ENCODE measurements around the gene AKAP6.

AKAP6 gene

DNA sequence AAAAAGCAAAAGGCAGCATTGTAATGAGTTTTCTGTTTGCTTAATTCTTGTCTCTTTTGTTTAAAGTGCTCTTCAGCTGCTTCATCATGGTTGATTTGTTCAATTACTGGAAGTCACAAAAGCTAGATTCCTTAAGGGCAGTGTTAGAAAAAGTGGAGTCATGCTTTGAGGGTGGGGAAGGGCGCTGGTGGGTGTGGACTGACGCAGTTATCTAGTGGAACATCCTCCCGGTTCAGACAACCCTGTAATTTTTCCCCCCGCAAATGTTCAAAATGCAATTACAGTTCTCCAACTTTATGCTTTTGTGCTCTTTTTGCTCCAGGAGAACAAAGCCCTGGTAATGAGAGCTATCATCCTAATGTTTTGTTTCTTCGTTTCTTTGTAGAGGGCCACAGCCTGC, 2.1 kb downstream of the AKAP6 start:
- no peak for FAIRE-seq

DNA sequence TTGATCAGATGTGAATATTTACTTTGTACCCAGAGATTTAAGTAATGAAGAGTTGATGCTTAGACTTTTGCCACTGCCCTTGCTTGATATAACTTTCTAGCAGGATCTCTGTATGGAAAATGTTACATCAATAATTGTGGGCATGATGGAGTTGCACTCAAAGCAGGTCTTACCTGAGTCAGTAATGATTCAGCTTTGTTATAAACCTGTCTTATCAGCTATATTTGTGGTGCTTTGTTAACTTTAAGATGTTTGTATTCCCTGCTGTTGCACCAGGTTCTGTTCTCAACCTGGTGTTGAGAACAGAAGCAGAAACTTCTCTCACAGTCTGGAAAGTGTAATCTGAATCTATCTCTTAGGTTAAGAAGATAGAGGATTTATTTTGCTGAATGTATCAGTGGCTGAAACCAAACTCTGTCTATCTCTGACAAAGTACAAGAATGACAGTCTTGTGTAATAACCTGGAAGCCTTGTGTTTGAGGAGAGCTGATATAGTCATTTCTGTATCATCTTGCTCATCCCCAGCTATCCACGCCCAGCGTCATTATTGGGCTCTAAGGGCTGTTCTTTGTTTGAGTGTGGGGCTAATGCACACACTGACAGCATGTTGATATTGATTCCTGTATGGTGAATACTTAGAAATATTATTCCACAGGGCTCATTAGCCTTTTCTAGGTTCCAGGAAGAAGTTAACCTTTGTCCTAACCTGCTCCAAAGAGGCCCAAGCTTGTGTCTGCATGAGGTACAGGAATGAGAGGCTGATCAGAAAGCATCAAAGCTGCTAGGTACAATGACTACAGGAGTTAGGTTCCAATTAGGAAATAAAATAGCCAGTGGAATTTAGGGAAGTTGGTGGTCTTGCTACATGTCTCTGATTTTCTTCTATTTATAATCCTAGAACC, 3.6 kb downstream of the AKAP6 start:
- FAIRE-seq, result no peak

DNA sequence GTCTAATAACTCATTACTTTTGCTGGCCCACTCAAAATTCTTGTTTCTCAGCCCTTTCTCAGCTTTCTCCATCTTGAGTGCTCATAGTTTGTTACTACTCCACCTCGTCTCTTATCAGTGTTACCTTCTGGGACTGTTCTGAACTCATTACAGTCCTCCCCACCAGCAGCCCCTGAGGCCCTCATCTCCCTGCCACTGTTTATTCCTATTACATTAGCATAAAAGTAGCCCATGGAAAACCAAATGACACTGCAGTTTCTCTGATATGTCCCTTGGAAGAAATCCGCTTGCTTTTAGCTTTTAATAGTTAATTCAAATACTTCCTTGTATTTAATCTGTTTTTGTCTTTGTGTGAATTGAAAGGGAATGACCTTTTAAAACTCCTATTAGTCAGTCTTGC, 7.6 kb downstream of the AKAP6 start:
- FAIRE-seq, result no peak

DNA sequence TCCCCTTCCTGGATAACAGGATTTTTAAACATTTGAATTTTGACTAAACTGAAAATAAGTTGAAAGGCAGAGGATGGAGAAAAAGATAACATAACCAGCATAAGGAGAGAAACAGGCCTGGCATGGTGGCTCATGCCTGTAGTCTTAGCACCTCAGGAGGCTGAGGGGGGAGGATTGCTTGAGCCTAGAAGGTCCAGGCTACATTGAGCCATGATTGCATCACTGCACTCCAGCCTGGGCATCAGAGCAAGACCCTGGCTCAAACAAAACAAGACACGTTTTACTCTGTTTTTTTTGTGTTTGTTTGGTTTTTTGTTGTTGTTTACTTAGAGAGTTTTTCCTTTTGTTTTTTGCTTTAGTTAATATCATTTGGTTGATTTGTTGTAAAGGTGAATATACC, 8.7 kb downstream of the AKAP6 start:
- no peak for FAIRE-seq

DNA sequence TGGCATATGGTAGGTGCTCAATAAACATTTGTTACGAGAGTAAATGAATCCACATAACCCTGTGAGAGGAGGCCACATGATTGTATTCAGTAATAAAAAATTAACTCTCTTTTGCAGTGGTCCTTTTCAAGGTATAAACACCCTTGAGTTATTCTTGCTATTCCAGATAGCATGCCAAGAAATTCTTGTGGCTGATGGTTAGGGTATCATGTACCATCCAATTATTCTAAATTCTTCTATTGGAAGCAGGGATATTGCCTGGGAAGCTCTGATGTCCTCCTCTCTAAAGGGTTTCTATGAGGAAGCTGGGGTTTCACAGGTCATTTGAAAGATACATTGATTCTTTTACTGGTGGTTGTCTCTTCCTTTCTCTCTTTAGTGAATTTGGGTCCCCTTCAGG, 10.1 kb downstream of the AKAP6 start:
- no peak for FAIRE-seq

DNA sequence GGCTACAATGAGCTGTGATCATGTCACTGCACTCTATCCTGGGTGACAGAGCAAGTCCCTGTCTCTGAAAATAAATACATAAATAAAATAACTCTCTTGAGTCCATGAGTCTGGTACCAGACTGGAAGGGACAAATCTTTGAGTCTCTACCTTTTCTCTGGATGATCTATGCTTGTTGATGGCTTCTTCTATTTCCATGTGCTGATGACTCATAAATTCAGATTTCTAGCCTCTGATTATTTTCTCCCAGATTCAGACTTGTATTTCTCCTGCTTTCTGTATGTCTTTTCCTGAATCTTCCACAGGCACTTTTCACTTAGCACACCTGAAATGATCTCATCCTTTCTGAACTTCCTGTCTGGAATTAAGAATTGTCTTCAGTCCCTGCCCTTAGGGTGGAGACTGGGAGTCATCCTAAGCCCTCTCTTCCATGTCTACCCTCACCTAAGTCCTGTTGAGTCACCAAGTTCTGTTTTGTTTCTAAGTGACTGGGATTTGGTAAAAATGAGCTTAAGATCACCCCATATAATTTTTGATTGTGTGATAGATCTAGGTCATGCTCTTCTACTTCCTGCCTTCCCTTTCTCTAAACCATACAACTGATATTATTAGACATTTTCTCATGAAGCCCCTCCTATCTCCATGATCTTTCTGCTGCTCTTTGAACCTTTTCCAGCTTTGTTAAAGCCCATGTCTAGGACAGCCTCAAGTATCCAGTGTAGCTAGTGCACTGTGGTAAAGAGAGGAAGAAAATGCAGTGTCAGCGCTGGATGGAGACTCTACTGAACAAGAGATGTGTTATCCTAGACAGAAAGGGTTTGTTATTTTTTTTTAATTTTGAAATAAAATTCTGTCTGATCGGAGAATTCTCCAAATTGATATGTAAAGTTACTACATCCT, 13.1 kb downstream of the AKAP6 start:
- no peak for FAIRE-seq

DNA sequence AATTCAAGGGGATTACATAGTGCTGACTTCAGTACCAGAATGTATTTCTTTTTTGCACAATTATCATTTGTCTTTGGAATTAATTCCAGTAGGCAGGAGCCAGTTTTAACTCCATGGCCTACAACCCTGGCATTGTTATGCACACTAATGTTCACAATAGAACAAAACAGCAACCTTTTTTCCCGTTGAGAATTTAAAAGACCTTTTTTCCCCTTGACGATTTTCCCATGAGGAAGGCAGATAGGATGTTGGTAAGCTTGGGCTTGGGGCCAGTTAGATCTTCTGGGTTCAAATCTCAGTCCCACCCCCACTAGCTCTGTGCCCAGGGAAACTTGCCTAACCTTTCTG, 13.7 kb downstream of the AKAP6 start:
- FAIRE-seq, result no peak

DNA sequence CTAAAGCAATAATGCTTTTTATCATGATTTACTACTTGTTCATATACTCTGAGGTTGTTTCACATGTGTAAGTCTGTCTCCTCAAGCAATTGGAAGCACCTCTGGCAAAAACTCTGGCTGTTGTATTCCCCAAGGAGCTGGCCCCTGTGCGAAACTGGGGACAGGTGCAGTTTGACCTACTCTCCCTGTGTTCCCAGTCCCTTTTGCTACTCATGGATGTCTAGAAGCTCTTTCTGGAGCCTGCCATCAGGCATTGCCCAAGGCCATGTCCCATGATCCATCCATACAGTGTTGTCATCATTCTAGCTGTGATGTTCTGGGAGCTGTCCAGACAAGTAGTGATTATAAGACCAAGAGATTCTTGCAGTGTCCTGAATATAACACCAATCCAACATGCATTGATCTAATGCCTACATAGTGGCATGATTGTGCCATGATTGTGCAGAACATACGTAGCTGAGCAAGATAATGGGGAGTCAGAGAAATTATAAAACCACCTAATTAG, 14.9 kb downstream of the AKAP6 start:
- no peak for FAIRE-seq

DNA sequence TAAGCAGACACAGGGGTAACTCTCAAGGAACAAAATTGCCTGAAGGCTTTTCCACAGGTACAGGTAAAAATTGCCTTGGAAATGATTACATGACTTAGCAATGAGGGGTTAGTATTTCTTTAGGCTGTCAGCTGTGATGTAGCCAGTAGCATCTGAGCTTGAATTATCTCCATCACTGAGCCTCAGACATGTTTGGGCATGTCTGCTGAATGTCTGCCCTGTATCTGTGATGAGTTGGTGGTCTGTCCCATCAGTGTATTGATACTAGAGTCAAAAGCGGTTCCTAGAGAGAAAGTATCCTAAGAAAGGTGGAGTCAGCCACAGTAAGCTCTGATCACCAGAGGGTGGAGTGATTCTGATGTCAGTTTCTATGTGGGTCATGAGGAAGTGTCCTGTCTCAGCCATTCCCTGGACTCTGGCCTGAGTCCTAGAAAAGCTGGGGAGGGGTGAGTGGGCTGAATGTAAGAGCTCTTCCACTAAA, 16.3 kb downstream of the AKAP6 start:
- no peak for FAIRE-seq

DNA sequence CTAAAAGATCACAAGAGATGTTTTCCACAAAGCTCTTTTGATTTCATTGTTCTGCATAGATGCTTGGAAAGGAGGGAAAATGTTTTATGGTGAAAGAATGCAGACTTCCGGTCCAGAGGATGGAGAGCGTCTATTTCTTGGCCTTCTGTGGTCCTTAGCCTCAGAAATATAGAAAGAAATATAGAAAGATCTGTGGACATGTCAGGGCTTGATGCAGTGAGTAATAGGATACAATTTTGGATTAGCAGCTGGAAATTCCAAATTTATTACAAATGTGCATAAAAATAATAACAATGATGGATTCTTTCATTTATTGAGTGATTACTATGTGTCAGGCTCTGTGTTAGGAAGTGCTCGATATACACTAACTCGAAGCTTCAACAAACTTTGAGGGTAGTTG, 20.2 kb downstream of the AKAP6 start:
- no peak for FAIRE-seq

DNA sequence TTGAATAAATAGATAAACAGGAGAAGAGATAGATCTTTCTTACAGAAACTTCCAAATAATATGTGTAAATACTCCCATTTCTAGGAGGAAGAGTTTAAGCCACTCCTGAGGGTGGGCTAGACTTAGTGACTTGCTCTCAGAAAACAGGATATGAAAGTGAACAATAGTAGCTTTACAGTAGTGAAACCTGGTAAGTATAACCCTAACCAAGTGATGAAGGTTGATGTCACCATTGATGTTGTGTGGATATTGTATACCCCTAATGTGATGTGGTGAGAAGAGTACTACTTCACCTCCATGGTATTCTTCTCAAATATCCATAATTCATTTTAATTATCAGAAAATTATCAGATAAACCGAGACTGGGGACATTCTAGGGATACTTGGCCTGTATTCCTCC, 20.9 kb downstream of the AKAP6 start:
- FAIRE-seq, result no peak

DNA sequence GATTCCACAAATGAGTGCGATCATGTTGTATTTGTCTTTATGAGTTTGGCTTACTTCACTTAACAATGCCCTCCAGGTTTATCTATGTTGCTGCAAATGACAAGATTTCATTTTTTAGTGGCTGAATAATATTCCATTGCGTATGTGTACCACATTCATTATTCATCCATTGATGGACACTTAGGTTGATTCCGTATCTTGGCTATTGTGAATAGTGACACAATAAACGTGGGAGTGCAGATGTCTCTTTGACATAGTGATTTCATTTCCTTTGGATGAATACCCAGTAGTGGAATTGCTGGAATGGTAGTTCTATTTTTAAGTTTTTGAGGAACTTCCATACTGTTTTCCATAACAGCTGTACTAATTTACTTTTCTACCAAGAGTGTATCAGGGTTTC, 23.5 kb downstream of the AKAP6 start:
- FAIRE-seq, result no peak

DNA sequence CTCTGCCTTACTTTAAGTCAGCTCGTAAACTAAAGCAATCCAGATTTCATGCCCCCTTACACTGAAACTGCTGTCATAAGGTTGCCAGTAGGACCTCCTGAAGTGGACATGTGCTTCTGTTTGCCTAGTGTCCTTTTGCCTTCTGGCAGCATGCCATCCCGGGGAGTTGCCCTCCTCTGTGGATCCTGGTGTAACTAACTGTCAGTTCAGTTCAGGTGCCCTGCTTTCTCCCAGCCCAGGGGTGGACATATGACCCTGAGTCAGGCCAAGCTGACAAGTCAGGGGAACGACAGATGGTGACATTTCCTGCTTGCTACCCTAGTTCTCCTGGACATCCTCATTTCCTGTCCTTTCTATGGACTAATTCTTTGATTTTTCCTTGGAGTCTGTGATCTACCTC, 25.6 kb downstream of the AKAP6 start:
- no peak for FAIRE-seq

DNA sequence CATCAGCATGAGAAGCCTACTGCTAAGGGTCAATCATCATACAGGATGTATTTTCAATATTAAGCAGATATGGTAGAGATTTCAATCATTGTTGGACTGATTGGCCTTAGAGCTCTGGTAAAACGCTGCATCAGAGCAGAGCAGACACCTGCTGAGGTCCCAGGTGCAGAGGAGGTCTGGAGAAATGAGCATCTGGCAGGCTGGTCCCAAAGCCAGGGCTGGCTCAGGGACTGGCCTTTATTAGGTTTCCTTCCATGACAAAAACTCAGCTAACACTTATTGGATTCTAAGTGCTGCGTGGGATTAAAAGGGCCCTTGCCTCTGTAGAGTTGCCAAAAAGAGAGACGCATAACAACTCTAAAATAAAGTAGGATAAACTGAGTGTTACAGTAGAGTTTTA, 29.7 kb downstream of the AKAP6 start:
- no peak for FAIRE-seq

DNA sequence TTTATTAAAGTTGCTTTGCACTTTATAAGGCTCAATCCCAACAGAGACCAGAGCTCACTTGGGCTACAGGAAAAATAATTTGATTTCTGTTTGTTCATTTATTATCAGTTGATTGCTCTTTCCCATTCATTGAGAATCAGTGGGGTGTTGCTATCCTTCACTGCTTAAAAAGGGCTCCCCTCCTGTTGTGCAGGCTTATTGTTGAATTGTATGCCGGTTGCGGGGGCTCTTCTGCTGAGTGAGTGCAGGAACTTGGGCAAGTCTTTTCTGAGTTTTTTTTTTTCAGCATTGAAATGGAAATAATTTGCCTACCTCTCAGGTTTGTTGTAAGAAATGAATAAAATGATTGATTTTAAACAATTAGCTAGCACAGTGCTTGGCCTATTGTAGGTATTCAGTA, 32.6 kb downstream of the AKAP6 start:
- no peak for FAIRE-seq

DNA sequence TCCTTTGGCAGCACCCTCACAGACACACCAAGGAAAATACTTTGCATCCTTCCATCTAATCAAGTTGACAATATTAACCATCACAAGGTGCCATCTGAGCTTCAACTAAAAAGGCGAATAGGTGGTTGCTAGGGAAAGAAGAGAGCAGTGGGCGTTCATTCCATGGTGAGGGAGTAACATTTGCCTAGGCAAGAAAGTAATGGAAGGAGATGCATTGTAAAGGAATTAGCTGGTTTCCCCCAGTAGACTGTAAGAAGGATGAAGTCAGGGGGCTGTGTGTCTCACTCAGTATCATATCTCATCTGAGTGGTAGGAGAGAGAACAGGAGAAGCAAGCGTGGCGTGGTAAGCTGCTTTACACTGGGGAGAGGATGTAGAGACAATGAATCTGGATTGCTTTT, 34.7 kb downstream of the AKAP6 start:
- no peak for FAIRE-seq

DNA sequence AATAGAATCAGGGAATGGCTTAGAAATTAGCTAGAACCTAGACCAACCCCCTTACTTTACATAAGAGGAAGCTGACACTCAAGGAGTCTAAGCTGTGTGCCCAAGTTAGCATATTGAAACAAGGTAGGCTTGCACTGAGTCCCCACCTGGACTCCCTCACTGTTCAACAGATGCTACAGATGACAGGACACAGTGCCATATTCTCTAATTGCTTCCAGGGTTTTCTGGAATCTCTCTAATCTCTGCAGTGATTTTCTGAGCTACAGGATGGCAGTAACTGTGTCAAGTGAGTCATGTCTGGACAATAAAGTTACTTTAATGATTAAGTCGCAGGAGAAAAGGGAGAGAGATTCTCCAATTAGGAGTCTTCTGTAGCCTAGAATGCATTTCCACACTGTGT, 35.8 kb downstream of the AKAP6 start:
- no peak for FAIRE-seq

DNA sequence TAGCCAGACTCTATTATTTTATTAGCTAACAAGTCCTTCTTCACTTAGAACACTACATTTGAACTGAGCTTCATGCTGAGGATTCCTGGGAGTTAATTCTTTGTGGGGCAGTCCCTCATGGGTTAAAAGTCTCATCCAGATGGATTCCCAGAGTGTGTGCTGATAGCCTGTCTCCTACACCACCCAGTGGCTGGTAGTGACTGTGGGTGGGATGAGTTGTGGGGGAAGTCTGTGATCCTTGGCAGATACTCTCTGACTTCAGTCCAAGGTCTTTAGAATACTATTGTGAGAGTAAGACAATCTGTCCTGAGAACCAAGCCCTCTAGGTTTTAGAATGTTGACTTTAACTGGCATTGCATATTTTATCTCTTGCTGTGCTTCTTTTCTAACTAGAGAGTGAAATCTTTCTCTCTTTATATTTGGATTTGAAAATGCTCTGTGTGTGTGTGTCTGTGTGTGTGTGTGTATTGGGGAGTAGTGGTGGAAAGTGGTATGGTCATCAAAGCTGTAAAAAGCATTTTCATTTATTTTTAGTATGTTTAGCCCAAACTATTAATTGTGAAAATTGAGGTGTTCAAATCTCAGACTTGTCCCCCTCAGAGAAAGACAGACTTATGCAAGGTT, 37.3 kb downstream of the AKAP6 start:
- no peak for FAIRE-seq

DNA sequence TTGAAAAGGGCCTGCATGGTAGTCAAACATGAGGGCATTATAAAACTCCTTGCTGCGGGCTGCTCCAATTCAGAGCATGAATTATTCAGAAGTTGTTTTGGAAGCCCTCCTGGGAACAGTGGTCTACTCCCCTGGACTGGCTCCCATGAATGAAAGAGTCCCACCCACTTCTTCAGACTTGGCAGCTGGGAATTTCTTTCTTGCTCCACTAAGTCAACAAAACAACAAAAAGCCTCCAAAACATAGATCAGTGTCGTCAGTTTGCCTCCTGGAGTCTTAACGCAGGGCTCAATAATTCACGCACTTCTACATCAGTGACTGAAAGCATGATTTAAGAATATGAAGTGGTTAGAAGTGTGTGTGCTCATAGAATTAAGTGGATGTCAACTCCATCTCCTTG, 37.9 kb downstream of the AKAP6 start:
- FAIRE-seq, result no peak

DNA sequence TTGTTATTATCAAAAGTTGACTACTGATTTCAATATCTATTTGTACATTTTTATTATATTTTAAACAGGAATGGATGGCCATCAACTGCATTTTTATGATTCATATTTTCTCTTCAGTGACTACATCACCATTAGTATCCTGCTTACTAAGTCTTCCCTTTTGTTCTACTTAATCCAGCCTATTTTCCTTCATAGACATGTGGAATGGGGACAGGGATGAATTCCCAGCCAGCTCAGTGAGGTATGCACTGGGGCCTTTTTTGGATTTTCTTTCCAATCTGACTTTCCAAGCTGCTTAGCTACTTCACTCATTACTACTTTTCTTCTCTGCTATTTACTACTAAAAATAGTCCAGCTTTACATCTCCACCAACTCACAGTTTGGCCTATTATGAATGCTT, 38.4 kb downstream of the AKAP6 start:
- FAIRE-seq, result no peak

DNA sequence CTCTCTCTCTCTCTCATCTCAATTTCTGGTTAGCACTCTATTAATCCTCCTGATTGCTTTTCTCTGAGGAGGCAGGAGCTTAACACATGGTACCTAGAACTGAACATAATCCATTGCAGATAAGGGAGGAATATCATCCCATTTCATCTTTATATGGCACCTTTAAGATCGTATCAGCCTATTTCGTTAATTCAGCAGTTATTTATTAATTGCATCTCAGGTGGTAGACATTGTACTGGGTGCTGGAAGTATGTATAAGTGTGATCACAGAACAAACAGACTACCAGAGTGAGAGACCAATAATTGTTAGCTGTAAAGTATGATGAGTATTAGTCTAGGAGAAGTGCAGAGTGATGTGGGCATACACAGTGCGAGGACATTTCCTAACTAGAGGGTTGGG, 39.0 kb downstream of the AKAP6 start:
- no peak for FAIRE-seq

DNA sequence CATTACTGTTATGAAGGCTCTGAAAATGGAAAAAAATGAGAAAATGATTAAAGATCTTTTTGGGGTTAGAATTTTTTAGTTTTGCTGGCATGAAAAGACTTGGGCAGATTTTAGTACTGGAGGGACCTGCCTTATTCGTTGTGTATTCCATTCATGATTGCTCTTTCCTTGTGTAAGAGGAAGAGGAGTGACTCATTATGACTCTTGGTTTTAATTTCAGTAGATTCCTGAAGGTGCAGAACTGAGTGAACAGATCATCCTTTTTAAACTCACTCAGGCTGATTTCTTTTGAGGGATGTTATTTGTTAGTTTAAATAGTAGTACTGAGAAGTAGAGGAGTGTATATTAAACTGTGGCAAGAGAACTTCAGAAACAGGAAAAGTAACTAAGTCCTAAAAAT, 41.6 kb downstream of the AKAP6 start:
- FAIRE-seq, result no peak

DNA sequence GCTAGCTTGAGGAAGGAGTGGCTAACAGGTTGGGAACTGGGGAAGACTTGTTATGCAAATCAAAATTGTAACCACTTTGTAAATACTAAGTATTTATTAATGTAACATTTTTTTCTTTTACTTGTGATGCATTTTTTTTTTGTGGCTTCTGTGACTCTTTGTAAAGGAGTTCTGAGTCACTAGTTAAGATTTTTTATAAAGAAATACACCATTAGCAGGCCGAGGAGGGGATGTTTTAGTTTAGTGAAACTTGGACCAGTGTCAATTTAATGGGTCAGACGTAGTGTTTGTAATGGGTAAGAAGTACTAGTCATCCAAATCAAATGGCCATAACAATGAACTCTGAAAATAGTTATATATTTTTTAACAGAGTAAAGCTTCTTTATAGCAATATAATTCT, 43.1 kb downstream of the AKAP6 start:
- no peak for FAIRE-seq
